Renal cortical epithelial cell (primary cell): ENCODE data around the gene ACOXL. TPM values are rescaled to one million over a fixed set of nuclear protein-coding genes. Genes with fewer than 3 reads are reported as not detected.
A peak's percentile ranks its signal among the peaks of the same experiment; 100 is the strongest.
"Not testable (repeated sequence)": the region's sequence is repeated elsewhere in the genome, so short reads cannot be mapped to it uniquely, and the experiment has no call there.

Source experiments
- DNase-seq: peaks from one replicate; pipeline ENCODE4 v3.0.0-alpha.2; 2011; ENCODE audit warnings: low read depth
- total RNA-seq: library from RNA; depleted of rRNA; stranded (reverse); fragments of >200 nt; gene quantifications from 2 replicates; pipeline ENCODE4 v1.2.3, GENCODE V29; 2014

The ACOXL gene
- total RNA-seq, 1 donor from 2014 or later, result not detected

DNA sequence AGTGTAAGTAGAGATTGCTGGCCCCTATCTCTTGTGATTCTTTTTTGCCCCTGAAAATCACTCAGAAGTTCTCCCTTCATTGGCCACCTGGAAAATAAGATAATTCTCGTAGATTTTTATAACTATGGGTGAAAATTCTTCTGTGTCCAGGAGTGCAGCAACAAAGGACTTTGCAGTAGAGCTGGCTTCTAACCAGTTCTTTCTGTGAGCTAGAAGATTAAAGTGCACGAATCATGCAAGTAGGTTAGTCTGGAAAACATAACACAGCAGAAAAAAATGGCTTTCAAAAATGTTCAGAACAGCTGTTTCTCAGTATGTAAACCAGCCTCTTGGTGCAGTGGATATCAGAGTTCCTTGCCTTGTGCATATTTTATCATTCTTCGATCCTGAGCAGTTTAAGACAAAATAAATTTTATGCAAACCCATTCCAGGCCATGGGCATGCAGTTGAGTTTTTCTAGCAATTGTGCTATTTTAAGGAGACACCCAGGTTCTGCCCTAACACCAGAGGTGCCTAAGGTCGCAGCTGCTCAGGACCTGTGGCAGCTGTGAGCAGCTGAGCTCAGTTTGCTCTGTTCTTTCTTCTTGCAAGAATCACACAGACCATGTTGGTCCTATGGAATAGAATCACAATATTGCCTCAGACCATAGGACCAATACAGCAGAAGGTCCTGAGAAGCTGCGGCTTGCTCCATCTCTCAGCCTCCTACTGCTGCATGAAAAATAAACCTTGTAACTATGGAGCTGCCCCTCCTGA is 307.4 kb downstream of the ACOXL start:
- DNase-seq, result no peak

DNA sequence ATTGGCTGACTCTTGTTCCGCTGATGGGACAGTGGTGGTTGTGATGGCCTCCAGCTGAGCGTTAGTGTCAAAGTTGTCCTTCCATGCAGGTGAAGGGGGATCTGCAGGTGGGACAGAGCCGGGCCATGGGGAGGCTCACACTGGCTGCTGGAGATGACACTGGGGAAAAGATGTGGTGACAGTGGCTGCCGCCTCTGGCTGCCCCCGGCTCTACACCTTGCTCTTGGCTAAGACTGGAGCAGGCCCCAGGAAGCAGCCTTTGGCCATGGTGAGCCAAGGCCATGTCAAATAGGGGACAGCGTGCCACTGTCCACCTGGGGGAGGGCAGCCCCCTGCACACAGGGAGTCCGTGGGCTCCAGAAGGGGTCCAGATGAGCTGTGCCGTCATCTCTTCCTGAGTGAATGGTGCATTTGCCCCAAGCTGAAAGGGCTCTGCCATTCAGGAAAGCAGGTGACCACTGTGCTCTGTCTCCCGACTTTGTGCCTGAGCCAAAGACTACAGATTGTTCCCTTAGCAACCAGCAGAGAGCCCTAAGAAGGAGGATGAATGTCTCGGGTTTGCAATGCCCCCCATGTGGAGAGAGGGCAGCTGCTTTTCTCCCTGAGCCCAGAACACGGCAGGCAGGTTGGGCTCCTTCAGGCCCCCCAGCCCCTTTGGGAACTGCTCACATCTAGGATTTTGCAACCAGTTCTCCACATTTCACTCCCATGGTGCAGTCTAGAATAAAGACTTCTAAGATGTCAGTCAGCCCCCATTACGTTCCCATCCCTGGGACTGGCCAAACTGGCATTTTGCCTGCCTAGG is 309.2 kb downstream of the ACOXL start:
- DNase-seq, result no peak

DNA sequence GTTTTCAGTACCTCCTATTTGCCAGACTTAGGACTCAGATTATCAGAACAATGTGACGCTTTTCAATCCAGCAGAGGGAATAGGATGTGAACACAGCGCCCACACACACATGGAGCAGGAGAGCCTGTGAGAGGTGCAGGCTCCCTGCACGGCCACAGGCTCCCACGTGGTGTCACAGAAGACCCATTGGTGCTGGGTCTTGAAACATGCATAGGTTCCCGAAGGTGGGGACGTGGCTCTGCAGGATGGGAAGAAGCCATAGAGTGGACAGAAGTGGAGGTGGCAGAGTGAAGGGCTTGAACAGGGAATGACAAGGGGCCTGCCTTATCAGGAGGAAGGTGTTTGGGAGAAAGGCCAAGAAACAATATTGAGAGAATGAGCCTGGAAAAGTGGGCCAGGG is 309.9 kb downstream of the ACOXL start:
- DNase-seq, result no peak

DNA sequence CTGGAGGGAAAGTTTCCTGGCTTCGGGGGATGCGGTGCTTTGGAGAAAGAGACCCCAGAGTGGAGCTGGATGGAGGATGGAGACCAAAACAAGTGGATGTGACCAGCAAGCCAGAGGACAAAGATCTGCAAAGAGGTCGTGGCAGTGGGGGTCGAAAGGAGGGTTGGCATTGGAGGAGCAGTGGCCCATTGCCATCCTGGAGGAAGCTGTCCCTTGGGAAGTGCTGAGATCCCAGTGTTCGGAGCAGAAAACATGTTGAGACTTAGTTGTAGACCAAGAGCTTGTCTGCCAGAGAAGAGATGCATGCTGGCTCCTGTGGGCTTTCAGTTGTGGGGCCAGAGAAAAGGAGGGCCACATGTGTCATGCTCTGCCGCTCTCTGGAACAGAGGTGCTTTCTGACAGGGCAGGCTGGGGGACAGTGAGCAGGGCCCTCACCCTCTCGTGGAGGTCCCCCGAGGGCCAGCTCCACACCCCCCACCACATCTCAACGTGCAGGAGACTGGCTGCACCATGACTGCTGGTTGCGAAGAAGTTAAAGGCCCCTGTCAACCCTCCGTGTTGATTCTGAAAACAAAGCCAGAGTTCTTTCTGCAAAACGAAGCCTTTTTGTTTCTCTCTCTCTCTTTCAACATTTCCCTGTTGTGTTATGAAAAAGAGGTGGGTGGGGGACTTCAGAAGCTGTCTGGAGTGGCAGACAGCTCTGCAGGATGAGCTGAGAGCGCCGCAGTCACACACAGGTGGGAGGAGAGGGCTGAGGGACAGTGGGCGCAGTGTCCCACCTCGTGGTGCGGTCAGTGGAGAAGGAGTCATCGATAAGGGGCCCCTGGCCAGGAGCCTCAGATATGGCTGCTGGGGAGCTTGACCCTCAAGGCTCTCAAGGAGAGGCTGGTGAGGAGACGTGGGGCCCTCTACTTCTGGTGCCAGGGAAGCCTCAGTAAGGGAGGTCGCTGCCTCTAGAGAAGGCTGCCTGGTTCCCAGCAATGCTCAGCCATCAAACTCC is 310.7 kb downstream of the ACOXL start:
- DNase-seq, result no peak

DNA sequence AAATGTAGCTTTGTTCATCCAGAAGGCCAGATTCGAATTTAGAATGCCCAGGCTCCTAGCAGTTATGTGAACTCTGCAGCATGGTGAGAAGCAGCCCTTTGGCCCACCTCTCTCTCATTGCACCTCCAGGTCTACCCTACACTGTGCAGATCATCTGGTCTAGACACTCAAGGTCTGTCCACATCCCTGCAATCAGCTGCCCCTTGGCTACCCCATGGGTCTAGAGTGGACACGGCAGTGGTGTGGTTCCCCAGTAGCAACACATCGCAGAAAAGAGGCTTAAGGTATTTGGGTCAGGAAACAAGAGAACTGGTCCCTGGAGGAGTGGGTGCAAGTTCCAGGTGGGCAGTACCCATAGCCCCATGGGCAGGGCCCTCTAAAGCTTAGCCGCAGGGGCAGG is 311.7 kb downstream of the ACOXL start:
- no peak for DNase-seq

DNA sequence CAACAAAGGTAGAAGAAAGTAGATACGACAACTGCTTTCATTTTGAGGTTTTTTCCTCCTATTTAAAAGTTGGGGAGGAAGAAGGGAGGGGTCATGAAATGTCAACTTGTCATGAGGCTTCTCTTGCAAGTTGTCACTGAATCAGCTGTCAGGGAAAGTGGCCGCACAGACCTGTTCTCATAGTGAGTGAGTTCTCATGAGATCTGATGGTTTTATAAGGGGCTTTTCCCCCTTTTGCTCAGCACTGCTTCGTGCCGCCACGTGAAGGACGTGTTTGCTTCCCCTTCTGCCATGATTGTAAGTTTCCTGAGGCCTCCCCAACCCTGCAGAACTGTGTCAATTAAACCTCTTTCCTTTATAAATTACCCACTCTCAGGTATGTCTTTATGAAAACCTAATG is 312.9 kb downstream of the ACOXL start:
- not testable (repeated sequence) for DNase-seq

DNA sequence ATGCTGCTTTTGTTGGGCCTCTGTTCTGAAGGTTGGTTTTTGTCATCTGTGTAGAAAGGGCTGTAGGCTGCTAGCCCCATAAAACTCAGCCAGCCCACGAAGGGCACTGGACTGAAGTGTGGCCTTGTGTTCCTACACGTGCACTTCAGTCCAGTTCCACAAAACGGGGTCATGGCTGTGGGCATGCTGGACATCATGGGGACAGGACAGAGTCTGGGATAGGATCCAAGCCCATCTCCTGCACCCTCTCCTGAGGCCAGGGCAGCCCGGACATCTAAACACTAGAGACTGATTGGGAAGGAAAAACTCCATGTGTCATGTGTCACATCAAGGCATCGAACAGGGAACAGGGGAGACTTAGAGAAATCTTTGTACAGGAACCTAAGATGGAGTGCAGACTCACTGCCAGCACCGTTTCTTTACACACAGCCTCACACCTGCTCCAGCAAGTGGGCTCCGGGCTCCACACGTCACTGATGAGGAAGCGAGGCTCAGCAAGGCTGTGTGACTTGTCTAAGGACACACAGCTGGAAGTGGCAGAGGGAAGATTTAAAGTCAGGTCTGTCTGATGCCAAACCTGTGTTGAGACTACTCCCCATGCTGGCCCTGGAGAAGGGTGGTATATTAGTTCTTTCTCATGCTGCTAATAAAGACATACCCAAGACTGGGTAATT is 313.5 kb downstream of the ACOXL start:
- no peak for DNase-seq

DNA sequence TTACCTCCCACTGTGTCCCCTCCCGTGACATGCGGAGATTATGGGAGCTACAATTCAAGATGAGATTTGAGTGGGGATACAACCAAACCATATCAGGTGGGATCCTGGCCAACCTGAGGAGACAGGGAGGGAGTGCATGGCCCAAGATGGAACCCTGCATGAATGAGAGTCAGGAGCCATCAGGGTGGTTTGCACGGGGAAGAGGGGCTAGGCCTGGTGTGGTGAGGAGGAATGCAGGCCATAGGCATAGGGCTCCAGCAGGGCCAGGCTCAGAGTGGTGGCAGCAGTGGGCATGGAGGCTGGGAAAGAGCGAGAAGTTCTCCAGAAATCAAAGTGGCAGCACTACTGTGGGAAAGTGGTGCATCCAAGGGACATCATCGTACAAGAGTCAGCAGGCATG is 314.3 kb downstream of the ACOXL start:
- DNase-seq, result no peak

DNA sequence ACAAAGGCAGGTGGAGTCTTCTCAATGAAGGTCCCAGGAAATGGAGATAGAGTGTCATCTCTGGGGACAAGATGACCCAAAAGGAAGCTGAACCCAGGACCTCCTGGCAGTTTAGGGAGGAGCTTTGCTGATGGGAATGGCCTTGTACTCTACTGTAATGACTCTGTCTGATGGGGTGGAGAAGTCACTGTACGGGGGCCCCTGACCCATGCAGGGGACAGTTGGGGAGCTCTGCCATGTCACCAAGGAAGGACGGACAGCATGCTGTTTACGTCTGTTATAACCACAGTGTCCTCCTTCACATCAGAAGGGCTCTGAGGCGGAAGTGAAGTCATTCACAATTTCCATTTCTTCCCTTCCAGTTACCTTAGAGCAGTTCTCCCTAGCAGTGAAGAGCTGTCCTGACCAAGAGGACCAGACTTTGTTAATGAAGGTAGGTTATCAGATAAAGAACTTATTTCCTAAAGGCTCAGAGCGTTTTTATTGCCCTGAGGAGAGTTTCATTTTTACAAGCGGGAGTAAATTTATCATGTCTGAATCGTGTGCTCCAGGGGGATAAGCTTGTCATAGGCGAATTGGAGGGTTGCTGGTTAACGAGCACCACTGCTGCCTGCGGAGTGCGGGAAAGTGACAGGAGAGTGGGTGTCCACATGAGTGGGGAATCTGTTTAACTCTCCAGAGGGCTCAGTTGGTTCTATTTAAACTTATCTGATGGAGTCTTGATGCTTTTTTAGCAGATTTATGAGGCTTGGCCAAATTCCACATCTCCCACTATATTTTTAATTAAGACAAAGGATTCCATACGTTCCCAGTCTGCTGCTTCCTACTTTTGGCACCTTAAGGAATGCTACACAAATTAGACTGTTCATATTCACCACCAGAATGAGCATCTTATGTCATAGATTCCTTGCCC is 316.7 kb downstream of the ACOXL start:
- no peak for DNase-seq

DNA sequence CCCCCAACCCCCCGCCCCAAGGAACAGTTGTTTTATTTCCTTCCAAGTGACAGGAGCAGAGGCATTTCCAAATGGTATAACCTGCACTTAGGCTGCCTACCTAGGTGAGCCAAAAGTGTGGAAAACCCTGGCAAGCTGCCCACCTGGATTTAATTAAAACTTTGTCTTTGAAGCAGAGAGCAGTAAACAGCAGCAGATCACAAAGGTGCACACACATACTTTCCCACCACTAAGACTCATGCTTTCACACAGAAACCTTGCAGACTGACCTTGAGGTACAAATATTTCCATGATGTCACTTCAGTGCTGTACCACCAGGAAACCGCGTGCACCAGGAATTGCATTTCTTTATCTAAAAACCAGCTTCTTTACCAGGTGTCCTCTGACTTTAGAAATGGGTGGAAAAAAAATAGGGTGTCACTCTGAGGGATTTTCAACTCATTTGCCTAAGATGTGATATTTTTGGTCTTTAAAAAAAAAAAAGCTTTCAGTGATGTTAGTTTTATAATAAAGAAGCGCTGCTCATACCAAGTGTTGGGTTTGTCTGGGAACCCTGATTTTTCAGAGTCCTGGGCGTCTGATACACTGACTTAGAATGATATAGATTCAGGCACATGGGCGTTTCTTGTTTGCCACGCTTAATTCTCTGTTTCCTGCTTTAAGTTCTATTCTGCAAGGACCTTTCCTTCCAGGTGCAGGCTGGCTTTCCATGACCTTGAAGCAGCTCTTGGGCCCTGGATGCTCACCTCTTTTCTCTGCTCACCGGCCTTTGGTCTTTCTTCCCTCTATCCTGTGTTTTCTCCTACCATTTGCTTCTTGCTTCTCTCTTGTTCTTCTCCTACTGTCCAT is 317.6 kb downstream of the ACOXL start:
- peak; percentile 97 for DNase-seq

DNA sequence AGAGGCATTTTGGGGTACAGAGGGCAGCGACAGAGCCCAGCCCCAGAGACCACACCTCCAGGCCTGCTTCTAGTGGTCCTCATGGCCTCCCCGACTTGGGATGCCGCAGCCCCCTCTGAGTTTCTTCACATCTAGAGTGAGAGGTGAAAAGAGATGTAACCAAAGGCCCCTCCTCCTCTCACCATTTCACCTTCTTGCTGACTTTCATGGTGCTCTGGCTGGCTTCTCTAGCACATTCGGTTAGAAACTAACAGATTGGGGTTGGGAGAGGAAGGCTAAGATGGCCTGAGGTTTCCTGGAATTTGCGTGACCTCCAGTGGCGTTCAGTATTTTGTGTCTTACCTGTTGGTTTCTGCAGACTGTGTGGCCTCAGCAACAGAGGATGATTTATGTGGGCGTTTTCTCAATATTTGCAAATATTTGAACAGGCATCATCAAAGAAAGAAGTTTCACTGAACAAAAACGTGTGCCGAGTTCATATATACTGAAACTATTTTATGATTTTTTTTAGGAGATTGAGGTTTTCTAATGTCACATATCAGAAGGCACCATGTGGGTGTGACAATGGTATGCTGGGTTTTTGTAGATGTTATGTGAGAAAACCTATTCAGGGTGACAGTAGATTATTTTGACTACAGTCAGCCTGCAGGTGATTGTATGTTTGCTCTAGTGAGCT is 318.5 kb downstream of the ACOXL start:
- DNase-seq, result no peak

DNA sequence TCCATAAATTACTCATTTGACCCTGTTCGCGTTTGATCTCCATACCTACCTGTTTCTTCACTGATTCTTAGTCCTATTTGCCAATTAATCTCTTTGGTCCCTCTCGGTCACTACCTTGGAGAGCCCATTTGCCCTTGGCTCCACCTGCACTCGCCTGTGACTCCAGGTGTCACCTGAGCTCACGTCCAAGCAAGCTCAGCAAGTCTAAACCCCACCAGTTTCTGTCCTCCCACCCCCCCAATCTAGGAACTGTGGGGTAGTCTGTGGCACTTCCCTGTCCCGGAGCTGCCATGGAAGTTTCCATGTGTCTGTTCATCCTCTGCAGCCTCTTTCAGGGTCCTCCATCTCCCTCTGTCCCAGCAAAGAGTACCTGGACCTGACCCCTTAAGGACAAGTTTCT is 320.2 kb downstream of the ACOXL start:
- DNase-seq, result no peak

DNA sequence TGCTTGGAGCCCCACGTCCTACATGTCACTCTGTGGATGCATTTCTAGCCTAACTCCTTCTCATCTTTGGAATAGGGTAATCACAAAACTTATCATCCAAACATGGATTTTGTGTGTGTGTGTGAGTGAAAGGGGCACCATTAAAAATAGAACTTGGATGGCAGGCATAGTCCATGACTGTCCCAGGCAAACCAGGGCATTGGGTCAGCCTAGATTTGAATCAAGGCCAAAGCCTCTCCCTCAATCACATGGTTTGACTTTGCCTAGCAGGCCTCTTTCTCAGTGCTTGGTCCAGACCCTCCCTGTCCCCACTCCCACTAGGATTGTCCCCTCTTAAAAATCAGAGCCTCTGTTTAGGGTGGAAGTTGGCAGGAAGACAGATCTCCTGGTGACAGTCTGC is 320.9 kb downstream of the ACOXL start:
- no peak for DNase-seq

DNA sequence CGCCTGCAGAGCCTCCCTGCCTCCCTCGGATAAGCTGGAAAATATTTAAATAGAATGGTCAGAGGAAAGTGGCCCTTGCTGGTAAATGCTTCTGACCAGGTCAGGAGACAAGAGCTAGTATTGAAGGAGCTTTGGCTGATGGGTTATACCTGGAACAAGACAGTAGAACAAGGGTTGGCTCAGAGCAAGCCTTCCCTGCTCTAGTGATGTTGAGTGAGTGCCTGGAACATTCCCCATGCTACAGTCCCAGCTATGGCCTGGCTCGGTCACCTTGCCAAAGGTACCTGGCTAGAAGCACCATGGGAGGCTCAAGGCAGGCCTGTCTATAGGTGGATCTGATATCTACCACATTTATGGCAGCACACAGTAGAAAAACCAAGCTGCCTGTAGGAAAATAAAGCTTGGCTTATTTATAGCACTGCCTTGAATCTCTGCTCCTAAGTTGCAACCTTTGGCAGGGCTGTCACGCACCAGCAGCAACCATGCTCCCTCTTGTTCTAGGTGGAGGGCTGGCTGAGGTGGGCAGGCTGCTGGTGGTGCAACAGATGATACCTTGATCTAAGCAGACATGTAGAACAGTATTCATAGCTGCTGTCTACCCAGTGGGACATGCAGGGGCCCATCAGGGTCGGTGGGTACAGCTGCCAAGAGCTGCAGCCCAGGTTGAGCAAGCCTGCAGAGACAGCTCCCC is 321.6 kb downstream of the ACOXL start:
- no peak for DNase-seq

DNA sequence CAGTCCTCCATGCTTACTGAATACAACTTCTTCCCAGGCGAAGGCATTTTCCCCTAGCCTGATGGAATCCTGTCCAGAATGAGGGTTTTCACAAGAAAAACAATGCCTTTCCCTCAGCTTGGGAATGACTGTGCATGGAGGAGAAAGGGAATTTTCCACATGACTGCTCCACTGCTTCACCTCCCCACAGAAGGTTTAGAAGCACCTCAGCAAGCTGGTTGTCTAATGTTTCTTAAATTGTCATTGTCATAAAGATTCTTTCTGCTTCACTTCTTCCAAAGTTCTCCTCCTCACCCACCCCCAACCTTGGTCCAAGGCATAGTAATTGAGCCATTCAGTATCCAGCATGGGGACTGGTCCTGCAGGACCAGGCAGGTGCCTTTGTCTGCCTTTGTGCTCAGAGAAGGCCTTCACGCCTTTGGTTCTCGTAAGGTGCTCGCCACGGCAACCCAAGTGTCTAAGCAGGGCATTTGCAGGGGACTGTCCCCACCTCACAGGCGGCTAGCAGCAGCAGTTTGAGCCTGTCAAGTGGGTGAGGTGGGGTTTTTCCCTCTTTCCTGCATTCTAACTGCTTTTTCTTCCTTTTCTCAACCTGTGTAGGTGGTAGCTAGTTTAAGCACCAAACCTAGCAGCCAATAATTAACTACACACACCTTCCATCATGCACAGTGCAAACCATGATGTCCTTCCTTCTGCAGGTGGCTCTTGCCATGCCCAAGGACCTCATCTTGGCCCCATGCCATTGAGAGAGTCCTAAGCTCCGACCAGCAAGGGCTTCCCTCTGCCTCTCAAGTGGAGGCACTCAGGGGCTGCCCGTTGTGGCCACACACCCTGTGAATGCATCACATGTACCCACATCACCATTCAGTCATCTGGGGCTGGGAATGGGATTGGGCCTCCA is 322.7 kb downstream of the ACOXL start:
- DNase-seq, result peak; percentile 97

DNA sequence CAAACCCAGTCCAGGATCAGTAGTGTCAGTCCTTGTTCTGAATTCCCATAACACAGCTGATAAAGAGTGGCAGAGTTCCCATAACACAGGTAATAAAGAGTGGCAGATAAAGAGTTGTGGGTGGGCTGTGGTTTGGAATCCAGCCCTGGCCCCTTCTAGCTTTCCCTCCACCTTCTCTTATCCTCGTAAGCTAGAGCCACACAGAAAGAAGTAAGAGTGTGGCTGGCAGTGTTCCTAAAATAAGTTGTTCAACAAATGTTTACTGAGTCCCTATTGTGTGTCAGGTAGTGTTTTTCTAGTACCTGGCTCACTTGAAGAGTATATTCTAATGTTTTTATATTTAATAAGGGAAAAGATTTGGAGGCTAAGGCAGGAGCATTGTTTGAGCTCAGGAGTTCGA is 323.4 kb downstream of the ACOXL start:
- DNase-seq, result no peak

DNA sequence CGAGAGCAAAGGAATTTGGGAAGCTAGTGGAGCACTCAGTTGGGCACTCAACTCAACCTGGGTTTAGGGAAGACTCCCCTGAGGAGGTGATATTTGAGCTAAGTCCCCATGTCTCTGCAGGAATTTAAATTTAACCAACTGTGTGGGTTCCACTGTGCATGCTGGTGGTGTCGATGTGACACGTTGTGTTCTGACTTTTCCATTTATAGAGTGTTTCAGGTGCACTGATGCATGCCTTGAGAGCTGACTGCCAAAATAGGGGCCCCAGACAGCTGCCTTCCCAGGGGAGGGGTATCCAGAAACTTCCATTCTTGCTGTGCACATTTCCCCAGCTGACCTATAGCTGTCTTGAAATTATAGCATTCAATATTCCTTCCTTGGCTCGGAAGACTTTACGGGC is 324.7 kb downstream of the ACOXL start:
- DNase-seq, result no peak
